Measurements from ENCODE around the gene SPRYD4.

Gene SPRYD4

GRCh38 chr12:56522411-56523193, 54.2 kb downstream of the SPRYD4 start:
- no peak for DNase-seq

- DNase-seq, result no peak
Observed at GRCh38 chr12:56528846-56529245, 60.5 kb downstream of the SPRYD4 start.

Data from NCI-H524 (cell line).